NOMO-1 treated with dmso at 0.1 percent for 144 hours (cell line): ENCODE measurements around the gene PPP2R2D.
"Not testable (repeated sequence)": the region's sequence is repeated elsewhere in the genome, so short reads cannot be mapped to it uniquely, and the experiment has no call there.

ENCODE experiments used
- DNase-seq: peaks from one replicate; lab custom pipeline; 2025; ENCODE audit not compliant: unreplicated experiment; lab: John Stamatoyannopoulos, UW

Gene PPP2R2D

GRCh38 chr10:131946880-131947279, 46.1 kb downstream of the PPP2R2D start:
- DNase-seq, result no peak

- DNase-seq, result no peak
Measured at GRCh38 chr10:131947631-131948347, 47.0 kb downstream of the PPP2R2D start.

GRCh38 chr10:131948501-131948900, 47.7 kb downstream of the PPP2R2D start:
- DNase-seq, result no peak

GRCh38 chr10:131949041-131949862, 48.4 kb downstream of the PPP2R2D start:
- no peak for DNase-seq

- DNase-seq, result not testable (repeated sequence)
Measured at GRCh38 chr10:131949908-131950307, 49.1 kb downstream of the PPP2R2D start.

- DNase-seq, result no peak
Measured at GRCh38 chr10:131954356-131954965, 53.7 kb downstream of the PPP2R2D start.

- DNase-seq, result no peak
Measured at GRCh38 chr10:131955591-131956340, 55.0 kb downstream of the PPP2R2D start.

GRCh38 chr10:131959841-131960240, 59.0 kb downstream of the PPP2R2D start:
- DNase-seq, result no peak

- no peak for DNase-seq
Measured at GRCh38 chr10:131960631-131961046, 59.8 kb downstream of the PPP2R2D start.

- DNase-seq, result no peak
Measured at GRCh38 chr10:131961047-131961776, 60.4 kb downstream of the PPP2R2D start.

GRCh38 chr10:131961777-131962662, 61.2 kb downstream of the PPP2R2D start:
- no peak for DNase-seq

GRCh38 chr10:131963350-131963749, 62.5 kb downstream of the PPP2R2D start:
- DNase-seq, result no peak

GRCh38 chr10:131963811-131964210, 63.0 kb downstream of the PPP2R2D start:
- no peak for DNase-seq

GRCh38 chr10:131964298-131964697, 63.5 kb downstream of the PPP2R2D start:
- no peak for DNase-seq

- no peak for DNase-seq
Measured at GRCh38 chr10:131968949-131969348, 68.1 kb downstream of the PPP2R2D start.

- DNase-seq, result no peak
Measured at GRCh38 chr10:131970946-131971345, 70.1 kb downstream of the PPP2R2D start.

- DNase-seq, result no peak
Measured at GRCh38 chr10:131971591-131971990, 70.8 kb downstream of the PPP2R2D start.

- no peak for DNase-seq
Measured at GRCh38 chr10:131972474-131973071, 71.8 kb downstream of the PPP2R2D start.
